ENCODE measurements around the gene CADM1.

Gene CADM1

DNA sequence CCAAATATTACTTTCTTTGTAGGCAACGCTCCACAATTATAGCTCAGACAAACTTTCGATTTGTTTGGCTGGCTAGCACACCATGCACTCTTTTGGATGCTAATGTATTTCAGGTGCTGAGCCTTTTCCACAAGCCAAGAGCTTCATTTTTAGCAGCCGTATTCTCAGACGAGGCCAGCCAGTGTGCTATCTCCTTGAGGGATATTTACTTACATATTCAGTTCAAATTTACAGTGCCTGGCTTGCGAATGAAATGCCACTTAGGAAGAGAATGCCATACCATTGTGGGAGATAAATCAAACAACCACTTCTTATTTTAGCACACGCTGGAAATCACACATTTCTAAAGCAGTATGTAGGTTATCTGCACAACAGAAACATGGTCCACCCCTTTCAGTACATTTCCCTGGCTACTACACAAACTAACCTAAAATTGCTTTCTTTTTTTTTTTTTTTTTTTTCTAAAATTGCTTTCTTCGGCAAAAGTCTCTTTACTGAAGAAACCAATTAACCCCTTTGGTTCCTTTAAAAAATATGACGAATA is 236.9 kb downstream of the CADM1 start:
- no peak overlapping the region for H3K4me3 ChIP-seq (ENCODE audit: low read depth in 1 of 2, low read length in 2 of 2)
- H3K36me3 ChIP-seq (ENCODE audit: control insufficient read depth in 1 of 2, insufficient read depth in 2 of 2, low read length in 2 of 2), result no peaks in the 10 kb centered on the region
- no peaks in the 10 kb centered on the region for H3K9me3 ChIP-seq (ENCODE audit: control insufficient read depth in 1 of 2, low read length in 2 of 2)
- H3K27me3 ChIP-seq (ENCODE audit: low read depth, low read length), result no peaks in the 10 kb centered on the region
- H3K27ac ChIP-seq (ENCODE audit: low read length), result no peak overlapping the region
- no peaks in the 10 kb centered on the region for H3K4me1 ChIP-seq (ENCODE audit: control insufficient read depth in 1 of 2, insufficient read depth in 2 of 2, low read length in 2 of 2)

DNA sequence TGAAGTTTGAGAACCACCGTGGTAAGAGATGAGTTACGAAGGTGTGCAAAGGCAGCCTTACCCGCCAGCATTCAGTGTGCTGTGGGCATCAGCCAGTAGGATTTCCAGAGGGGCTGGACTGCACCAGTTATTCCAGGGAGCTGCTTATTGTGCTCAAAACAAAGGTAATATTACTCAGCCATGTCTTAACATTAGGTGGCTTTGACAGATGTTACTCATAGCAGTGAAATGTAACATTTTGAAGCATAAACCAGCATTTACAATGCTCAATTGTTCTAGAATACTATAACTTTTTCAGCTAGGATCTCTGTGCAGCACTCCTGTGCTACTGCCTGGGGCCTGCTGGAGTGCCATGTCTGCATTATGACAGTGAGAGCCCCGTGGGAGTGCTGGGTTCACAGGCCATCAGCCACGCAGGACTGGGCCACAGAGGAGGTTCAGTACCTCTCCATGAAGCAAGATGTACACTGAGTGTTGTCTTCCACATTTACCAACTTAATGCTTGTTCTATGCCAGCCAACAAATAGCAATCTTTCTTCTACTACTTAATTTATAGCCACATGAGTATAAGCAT is 238.1 kb downstream of the CADM1 start:
- Histone ChIP-seq H3K27me3 (ENCODE audit: low read depth, low read length) (no peaks in the 10 kb centered on the region), H3K36me3 (ENCODE audit: control insufficient read depth in 1 of 2, insufficient read depth in 2 of 2, low read length in 2 of 2) (no peaks in the 10 kb centered on the region), H3K4me3 (ENCODE audit: low read depth in 1 of 2, low read length in 2 of 2) (no peak overlapping the region), H3K27ac (ENCODE audit: low read length) (no peak overlapping the region), H3K9me3 (ENCODE audit: control insufficient read depth in 1 of 2, low read length in 2 of 2) (no peaks in the 10 kb centered on the region), H3K4me1 (ENCODE audit: control insufficient read depth in 1 of 2, insufficient read depth in 2 of 2, low read length in 2 of 2) (no peaks in the 10 kb centered on the region)

DNA sequence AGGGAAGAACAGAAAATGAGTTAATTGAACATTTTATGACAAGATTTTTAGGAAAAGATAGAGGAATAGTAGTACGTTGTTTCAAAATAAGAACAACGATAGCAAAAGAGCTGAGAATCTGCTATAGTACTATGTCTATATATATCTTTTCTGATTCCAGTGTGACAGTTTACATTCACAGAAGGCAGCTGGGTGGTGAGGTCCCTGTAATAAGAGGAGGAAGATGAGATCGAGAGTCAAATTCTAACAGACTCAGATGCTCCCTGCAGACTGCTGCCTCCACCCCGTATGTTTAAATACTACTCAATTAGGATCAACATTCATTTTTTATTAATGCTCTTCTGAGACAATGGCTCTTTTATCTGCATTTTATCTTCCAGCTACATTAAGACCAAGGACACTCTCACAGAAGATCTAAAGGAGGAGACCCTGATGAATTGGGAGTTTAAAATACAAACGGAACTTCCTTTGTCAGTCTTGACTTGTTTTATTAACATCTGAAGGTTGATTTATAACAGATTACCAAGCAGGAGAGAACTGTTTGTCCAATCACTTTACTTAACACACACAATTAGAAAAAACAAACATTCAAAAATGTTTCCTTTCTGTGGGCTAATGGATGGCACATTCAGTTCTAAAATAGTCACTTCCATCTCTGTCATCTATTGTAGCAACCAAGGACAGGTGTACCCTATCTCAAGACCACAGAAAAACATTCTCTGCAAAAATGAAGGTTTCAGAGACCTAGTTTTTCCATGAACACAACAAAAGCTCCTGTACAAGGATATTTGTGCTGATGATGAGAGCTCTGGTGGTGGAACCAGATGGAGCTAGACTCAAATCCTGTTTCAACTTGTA is 240.2 kb downstream of the CADM1 start:
- Histone ChIP-seq H3K9me3 (ENCODE audit: control insufficient read depth in 1 of 2, low read length in 2 of 2) (no peaks in the 10 kb centered on the region), H3K4me3 (ENCODE audit: low read depth in 1 of 2, low read length in 2 of 2) (no peak overlapping the region), H3K27me3 (ENCODE audit: low read depth, low read length) (no peaks in the 10 kb centered on the region), H3K36me3 (ENCODE audit: control insufficient read depth in 1 of 2, insufficient read depth in 2 of 2, low read length in 2 of 2) (no peaks in the 10 kb centered on the region), H3K27ac (ENCODE audit: low read length) (no peak overlapping the region), H3K4me1 (ENCODE audit: control insufficient read depth in 1 of 2, insufficient read depth in 2 of 2, low read length in 2 of 2) (no peaks in the 10 kb centered on the region)

DNA sequence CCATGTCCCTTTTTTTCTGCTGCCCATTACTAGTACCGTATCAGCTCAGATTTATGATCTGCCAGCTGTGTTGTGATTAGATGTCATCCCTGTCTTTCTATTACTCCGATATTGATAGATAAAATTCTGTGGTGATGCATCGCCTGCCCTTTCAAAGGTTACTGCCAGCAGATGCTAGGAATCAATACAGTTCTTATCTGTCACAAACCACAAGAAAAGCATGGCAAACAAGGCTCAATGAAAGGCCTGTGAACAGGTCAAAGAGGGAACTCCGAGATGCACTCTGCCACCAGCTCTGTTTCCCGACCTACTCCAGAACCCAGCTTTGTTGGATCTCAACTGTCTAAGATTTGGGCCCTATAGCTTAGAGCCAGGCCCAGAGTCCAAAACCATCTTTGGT is 246.0 kb downstream of the CADM1 start:
- H3K9me3 ChIP-seq (ENCODE audit: control insufficient read depth in 1 of 2, low read length in 2 of 2), result no peaks in the 10 kb centered on the region
- H3K27ac ChIP-seq (ENCODE audit: low read length), result no peak overlapping the region
- no peaks in the 10 kb centered on the region for H3K27me3 ChIP-seq (ENCODE audit: low read depth, low read length)
- H3K36me3 ChIP-seq (ENCODE audit: control insufficient read depth in 1 of 2, insufficient read depth in 2 of 2, low read length in 2 of 2), result no peaks in the 10 kb centered on the region
- peaks cover 0 to 10% of the 10 kb centered on the region in 2 donors for H3K4me1 ChIP-seq (ENCODE audit: control insufficient read depth in 1 of 2, insufficient read depth in 2 of 2, low read length in 2 of 2)
- H3K4me3 ChIP-seq (ENCODE audit: low read depth in 1 of 2, low read length in 2 of 2), result no peak overlapping the region

DNA sequence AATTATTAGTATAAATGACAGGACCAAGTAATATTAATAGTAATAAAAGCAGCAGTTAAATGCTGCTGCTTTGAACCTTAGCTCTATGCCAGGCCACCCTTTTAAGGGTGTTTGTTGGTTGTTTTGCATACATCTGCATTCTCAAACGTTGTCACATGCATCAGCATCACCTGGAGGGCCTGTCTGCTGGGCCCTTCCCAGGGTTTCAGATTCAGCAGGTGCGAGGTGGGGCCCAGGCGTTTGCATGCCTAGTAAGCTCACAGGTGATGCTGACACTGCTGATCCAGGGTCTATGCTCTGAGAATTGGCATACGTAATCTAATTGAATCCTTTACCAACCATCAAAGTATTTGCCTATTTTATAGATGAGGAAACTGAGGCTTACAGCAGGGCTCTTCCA is 246.5 kb downstream of the CADM1 start:
- H3K36me3 ChIP-seq (ENCODE audit: control insufficient read depth in 1 of 2, insufficient read depth in 2 of 2, low read length in 2 of 2), result no peaks in the 10 kb centered on the region
- H3K27me3 ChIP-seq (ENCODE audit: low read depth, low read length), result no peaks in the 10 kb centered on the region
- no peak overlapping the region for H3K4me3 ChIP-seq (ENCODE audit: low read depth in 1 of 2, low read length in 2 of 2)
- H3K27ac ChIP-seq (ENCODE audit: low read length), result no peak overlapping the region
- H3K4me1 ChIP-seq (ENCODE audit: control insufficient read depth in 1 of 2, insufficient read depth in 2 of 2, low read length in 2 of 2), result peaks cover 0 to 10% of the 10 kb centered on the region in 2 donors
- no peaks in the 10 kb centered on the region for H3K9me3 ChIP-seq (ENCODE audit: control insufficient read depth in 1 of 2, low read length in 2 of 2)

DNA sequence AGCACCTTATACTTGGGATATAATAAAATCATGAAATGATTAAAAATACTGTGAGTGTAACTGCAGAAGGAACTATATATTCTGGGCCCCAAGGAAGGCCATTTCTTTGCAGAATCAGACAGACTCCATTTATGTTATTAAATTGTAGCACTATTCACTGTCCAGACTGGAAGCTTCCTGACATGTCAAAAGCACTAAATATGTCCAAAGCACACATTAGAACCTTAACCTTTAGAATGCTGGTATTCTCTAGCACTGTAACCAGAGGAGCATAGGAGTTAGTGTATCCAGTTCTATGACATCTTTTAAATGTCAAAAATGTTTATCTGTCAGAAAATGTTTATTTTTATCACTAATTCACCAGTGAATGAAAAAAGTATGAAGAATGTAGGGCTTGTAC is 246.9 kb downstream of the CADM1 start:
- H3K4me1 ChIP-seq (ENCODE audit: control insufficient read depth in 1 of 2, insufficient read depth in 2 of 2, low read length in 2 of 2), result peaks cover 0 to 10% of the 10 kb centered on the region in 2 donors
- no peaks in the 10 kb centered on the region for H3K9me3 ChIP-seq (ENCODE audit: control insufficient read depth in 1 of 2, low read length in 2 of 2)
- no peak overlapping the region for H3K4me3 ChIP-seq (ENCODE audit: low read depth in 1 of 2, low read length in 2 of 2)
- H3K27ac ChIP-seq (ENCODE audit: low read length), result no peak overlapping the region
- no peaks in the 10 kb centered on the region for H3K36me3 ChIP-seq (ENCODE audit: control insufficient read depth in 1 of 2, insufficient read depth in 2 of 2, low read length in 2 of 2)
- no peaks in the 10 kb centered on the region for H3K27me3 ChIP-seq (ENCODE audit: low read depth, low read length)

DNA sequence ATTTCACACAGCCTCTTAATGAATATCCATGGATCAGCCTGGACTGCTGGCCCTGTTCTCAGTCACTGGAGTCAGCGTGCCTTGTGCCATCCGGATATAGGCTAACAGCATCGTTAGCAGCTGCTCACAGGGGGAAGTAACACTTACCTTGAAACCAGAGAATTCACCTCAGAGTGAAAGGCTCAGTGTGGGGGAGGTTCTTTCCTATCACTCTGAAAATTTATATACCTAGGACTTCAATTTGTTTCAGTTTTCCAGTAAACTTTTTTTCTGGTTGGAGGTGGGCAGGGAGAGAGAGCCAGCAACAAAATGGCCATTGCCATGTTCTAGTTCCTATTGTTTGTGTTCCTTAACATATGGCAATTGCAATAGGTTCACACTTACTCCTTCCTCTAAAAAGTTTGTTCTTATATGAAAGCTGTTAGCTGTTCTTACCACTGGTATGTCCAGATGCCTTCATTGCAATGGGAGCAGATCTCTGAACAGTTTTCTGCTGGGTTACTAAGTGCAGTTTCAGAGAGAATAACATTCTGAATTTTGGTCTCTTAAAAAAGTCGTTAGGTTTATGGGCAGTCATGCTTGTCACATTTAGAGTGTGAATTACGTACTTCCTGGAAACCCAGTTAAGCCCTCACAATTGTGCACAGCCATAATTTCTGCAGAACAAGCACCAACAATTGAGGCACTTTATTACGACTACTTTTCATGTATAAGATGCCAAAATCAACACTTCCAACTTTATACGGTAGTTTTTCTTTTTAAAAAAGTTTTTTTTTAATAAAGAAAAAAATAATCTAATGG is 247.6 kb downstream of the CADM1 start:
- H3K27me3 ChIP-seq (ENCODE audit: low read depth, low read length), result no peaks in the 10 kb centered on the region
- H3K9me3 ChIP-seq (ENCODE audit: control insufficient read depth in 1 of 2, low read length in 2 of 2), result no peaks in the 10 kb centered on the region
- no peak overlapping the region for H3K27ac ChIP-seq (ENCODE audit: low read length)
- H3K4me1 ChIP-seq (ENCODE audit: control insufficient read depth in 1 of 2, insufficient read depth in 2 of 2, low read length in 2 of 2), result peaks cover 0 to 10% of the 10 kb centered on the region in 2 donors
- no peak overlapping the region for H3K4me3 ChIP-seq (ENCODE audit: low read depth in 1 of 2, low read length in 2 of 2)
- no peaks in the 10 kb centered on the region for H3K36me3 ChIP-seq (ENCODE audit: control insufficient read depth in 1 of 2, insufficient read depth in 2 of 2, low read length in 2 of 2)

DNA sequence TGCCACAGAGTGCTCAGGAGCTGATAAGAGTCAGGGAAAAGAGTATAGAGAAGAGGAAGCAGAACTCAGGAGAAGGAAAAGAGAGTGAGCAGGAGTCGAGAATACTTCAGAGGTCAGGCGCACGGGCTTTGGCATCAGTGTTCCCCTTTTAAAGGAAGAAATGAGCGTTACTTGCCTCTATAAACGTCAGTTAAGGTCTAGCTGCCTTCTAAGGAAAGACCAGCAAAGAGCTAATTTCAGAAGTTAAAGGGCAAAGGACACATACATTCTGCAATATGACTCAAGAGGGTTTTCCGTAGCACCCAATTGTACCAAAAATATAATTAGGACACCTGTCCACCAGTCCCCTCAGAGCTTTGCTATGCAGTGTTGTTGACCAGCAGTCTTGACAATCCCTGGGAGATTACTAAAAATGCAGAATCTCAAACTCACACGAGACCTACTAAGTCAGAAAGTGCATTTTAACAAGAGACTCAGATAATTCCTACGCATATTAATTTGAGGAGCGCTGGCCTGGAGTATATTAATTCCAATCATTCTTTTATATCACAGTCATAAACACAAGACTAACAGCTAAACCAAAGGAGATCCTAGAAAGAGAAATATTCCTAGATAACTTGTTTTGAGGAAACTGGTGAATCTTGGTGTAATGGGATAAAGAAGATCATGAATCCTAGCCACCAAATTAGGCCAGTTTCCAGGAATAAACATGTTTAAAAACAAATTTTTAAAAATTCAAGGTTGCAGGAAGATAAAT is 249.0 kb downstream of the CADM1 start:
- peaks cover 0 to 10% of the 10 kb centered on the region in 2 donors for H3K4me1 ChIP-seq (ENCODE audit: control insufficient read depth in 1 of 2, insufficient read depth in 2 of 2, low read length in 2 of 2)
- H3K27me3 ChIP-seq (ENCODE audit: low read depth, low read length), result no peaks in the 10 kb centered on the region
- no peak overlapping the region for H3K27ac ChIP-seq (ENCODE audit: low read length)
- H3K4me3 ChIP-seq (ENCODE audit: low read depth in 1 of 2, low read length in 2 of 2), result no peak overlapping the region
- H3K9me3 ChIP-seq (ENCODE audit: control insufficient read depth in 1 of 2, low read length in 2 of 2), result no peaks in the 10 kb centered on the region
- H3K36me3 ChIP-seq (ENCODE audit: control insufficient read depth in 1 of 2, insufficient read depth in 2 of 2, low read length in 2 of 2), result no peaks in the 10 kb centered on the region

DNA sequence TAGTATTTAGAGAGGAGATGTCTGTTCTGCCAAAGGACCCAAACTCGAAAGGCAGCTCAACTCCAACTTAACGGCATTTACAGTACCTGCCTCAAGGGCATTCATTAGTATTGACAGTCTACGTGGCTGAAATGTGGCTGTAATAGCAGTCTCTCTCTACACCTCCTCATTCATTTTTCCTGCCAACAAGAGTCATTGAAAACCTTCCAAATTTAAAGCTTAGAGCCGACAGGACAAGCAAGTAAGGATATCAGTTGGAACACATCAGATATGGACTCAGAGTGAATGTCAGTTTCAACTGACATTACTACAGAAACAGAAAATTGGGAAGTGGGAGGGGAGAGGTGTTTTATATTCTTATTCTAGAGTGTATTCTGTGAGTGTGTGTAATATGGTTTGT is 253.1 kb downstream of the CADM1 start:
- no peaks in the 10 kb centered on the region for H3K9me3 ChIP-seq (ENCODE audit: control insufficient read depth in 1 of 2, low read length in 2 of 2)
- peaks cover 0 to 5% of the 10 kb centered on the region in 2 donors for H3K4me1 ChIP-seq (ENCODE audit: control insufficient read depth in 1 of 2, insufficient read depth in 2 of 2, low read length in 2 of 2)
- H3K27ac ChIP-seq (ENCODE audit: low read length), result no peak overlapping the region
- no peak overlapping the region for H3K4me3 ChIP-seq (ENCODE audit: low read depth in 1 of 2, low read length in 2 of 2)
- no peaks in the 10 kb centered on the region for H3K36me3 ChIP-seq (ENCODE audit: control insufficient read depth in 1 of 2, insufficient read depth in 2 of 2, low read length in 2 of 2)
- H3K27me3 ChIP-seq (ENCODE audit: low read depth, low read length), result no peaks in the 10 kb centered on the region

DNA sequence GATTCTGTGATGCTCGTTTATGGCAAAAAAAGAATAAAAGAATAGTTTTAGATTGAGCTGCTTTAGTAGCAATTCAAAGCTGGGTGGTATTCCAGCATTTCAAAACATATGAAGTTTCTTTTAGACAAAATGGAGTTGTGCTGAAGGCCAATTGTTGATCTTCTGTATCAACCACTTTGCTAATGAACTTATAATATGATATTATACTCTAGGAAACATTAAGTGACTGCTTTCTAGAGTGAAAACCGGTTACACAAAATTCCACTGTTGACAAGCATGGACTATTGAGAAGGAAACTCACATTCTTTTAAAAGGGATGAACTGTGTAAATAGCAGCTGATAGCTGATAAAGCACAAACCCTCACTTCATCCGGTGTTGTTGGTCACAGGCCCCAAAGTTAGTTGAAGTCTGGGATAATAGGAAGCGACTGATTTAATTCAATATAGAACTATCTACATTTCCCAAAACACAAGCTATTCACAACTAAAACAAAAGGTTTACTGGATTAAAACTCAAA is 255.1 kb downstream of the CADM1 start:
- no peaks in the 10 kb centered on the region for H3K36me3 ChIP-seq (ENCODE audit: control insufficient read depth in 1 of 2, insufficient read depth in 2 of 2, low read length in 2 of 2)
- no peaks in the 10 kb centered on the region for H3K9me3 ChIP-seq (ENCODE audit: control insufficient read depth in 1 of 2, low read length in 2 of 2)
- H3K4me1 ChIP-seq (ENCODE audit: control insufficient read depth in 1 of 2, insufficient read depth in 2 of 2, low read length in 2 of 2), result no peaks in the 10 kb centered on the region
- H3K27me3 ChIP-seq (ENCODE audit: low read depth, low read length), result no peaks in the 10 kb centered on the region
- H3K27ac ChIP-seq (ENCODE audit: low read length), result no peak overlapping the region
- H3K4me3 ChIP-seq (ENCODE audit: low read depth in 1 of 2, low read length in 2 of 2), result no peak overlapping the region

Data from muscle layer of duodenum (tissue), 2 donors.